Fibroblast of pulmonary artery (primary cell): Measurements from ENCODE around the gene PHYHD1.
A peak's percentile ranks its signal among the peaks of the same experiment; 100 is the strongest.

Source experiments
- DNase-seq: peaks from one replicate; pipeline ENCODE4 v3.0.0-alpha.2; 2010; ENCODE audit warnings: low read depth
- H3K4me3 ChIP-seq: replicated peaks from 2 replicates; pipeline ENCODE4 v1.5.1; 2011; ENCODE audit warnings: low read depth, mild to moderate bottlenecking, control low read depth, low read length, moderate library complexity
- CTCF ChIP-seq: IDR thresholded peaks from 2 replicates; pipeline ENCODE4 v1.5.1; 2011; ENCODE audit warnings: mild to moderate bottlenecking, control low read depth, low read length, inconsistent platforms; ENCODE audit errors: missing control alignments

The PHYHD1 gene

DNA sequence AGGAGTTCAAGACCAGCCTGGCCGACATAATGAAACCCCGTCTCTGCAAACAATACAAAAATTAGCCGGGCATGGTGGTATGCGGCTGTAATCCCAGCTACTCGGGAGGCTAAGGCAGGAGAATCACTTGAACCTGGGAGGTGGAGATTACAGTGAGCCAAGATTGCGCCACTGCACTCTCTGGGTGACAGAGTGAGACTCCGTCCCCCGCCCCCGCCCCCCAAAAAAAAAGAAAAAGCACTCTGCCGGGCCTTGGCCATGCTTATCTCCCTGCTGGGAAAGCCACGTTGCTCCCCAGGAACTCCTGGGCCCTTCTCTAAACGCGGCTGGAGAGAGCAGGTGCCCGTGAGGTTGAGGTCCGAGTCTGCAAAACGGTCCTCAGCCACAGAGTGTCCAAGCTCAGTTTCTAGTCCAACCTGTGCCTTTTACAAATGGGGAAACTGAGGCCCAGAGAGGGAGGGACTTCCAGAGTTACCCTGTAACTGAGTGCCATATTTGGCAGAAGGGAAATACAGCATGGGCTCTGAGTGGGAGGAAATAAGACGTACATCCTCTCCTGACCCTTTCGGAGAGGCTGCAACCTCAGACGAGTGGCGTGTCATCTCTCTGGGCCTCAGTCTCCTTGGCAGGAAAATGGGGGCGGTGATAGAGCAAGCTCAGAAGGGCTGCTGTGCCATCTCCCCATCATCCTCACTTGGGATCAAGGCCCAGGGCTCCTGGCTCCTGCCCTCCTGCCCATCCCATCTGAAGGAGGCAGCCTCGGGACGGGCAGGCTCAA is 6.6 kb upstream of the PHYHD1 start:
- DNase-seq = no peak
- no peak for TF ChIP-seq CTCF
- no peak overlapping the region for H3K4me3 ChIP-seq

- H3K4me3 ChIP-seq = no peak overlapping the region
- DNase-seq = no peak
- TF ChIP-seq CTCF = no peak
These were observed 4.6 kb upstream of the PHYHD1 start for GRCh38 chr9:128916204-128916603.

- no peak for DNase-seq
- TF ChIP-seq CTCF = no peak
- no peak overlapping the region for H3K4me3 ChIP-seq
These were observed 4.0 kb upstream of the PHYHD1 start for GRCh38 chr9:128916745-128917144.

- H3K4me3 ChIP-seq = no peak overlapping the region
- no peak for TF ChIP-seq CTCF
- DNase-seq = peak; percentile 94
These were observed 3.5 kb upstream of the PHYHD1 start for GRCh38 chr9:128917151-128917849.

DNA sequence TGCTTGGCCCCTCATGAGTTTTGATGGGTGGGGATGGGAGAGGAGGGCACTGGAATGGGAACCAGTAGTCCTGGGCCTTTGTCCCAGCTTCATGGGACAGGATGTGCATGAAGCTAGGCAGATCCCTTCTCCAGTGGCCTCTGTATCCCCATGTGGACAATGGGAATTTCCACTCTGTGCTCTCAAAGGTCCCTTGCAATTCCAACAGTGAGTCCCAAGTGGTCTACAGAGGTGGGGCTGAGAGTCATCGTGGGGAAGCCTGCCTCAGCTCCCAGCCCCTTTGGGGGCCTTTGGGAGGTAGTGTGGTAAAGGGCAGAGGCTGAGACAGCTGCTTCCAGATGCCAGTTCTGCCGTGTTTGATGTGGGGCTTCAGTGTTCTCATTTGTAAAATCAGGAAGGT is 1.9 kb upstream of the PHYHD1 start:
- H3K4me3 ChIP-seq = no peak overlapping the region
- no peak for TF ChIP-seq CTCF
- no peak for DNase-seq

GRCh38 chr9:128919402-128920089 is 1.2 kb upstream of the PHYHD1 start:
- TF ChIP-seq CTCF = no peak
- no peak overlapping the region for H3K4me3 ChIP-seq
- DNase-seq = no peak
